Fibroblast of lung (primary cell): ENCODE data around the gene ASPDH.

Experiments
- EZH2 ChIP-seq: IDR thresholded peaks from 2 replicates; pipeline ENCODE4 v1.5.1; 2012; ENCODE audit warnings: low read length, control low read depth, mild to moderate bottlenecking; ENCODE audit errors: missing control alignments
- TF ChIP-seq, protein P1 (sequence below), 2 donors: IDR thresholded peaks in 1 of 2; conservative IDR thresholded peaks in 1 of 2; 1 replicate in 1 of 2; 2 replicates in 1 of 2; pipeline ENCODE4 v1.5.1; 2011 to 2012; ENCODE audit warnings: low read length in 2 of 2, control low read depth in 1 of 2, inconsistent platforms in 1 of 2, low read depth in 1 of 2, mild to moderate bottlenecking in 1 of 2

DNA sequence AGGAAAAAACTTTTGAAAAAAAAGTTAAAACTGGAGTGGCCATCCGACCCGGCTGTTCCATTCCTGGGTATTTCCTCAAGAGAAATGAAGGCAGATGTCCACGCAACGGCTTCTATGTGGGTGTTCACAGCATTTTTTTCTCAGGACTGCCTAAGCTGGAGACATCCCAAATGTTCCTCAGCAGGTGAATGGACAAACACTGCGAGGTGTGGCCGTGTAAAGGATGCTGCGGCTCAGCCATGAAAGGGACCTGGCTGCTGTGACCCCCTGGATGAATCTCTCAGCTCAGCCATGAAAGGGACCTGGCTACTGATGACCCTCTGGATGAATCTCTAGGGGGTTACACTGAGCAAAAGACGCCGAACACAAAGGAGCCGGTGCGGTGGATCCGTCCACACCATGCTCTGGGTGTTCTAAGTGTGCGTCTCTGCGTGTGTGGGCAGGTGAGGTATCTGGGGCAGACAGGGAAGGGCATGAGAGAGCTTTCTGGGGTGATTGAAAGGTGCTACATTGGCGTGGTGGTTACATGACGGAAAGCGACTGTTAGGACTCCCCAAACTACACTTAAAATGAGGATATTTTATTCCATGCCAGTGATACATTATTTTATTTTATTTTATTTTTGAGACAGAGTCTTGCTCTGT is 7.2 kb upstream of the ASPDH start:
- TF ChIP-seq, protein P1, sequence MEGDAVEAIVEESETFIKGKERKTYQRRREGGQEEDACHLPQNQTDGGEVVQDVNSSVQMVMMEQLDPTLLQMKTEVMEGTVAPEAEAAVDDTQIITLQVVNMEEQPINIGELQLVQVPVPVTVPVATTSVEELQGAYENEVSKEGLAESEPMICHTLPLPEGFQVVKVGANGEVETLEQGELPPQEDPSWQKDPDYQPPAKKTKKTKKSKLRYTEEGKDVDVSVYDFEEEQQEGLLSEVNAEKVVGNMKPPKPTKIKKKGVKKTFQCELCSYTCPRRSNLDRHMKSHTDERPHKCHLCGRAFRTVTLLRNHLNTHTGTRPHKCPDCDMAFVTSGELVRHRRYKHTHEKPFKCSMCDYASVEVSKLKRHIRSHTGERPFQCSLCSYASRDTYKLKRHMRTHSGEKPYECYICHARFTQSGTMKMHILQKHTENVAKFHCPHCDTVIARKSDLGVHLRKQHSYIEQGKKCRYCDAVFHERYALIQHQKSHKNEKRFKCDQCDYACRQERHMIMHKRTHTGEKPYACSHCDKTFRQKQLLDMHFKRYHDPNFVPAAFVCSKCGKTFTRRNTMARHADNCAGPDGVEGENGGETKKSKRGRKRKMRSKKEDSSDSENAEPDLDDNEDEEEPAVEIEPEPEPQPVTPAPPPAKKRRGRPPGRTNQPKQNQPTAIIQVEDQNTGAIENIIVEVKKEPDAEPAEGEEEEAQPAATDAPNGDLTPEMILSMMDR (conservative IDR thresholded peaks at IDR 0.05 in 1 of 2, IDR thresholded peaks at IDR 0.05 in 1 of 2; ENCODE audit: low read depth in 1 of 2, low read length in 2 of 2): no peak
- TF ChIP-seq EZH2: no peak
